Measurements from ENCODE around the gene C1orf50. TPM values are rescaled to one million over a fixed set of nuclear protein-coding genes. Genes with fewer than 3 reads are reported as not detected.
A peak's percentile ranks its signal among the peaks of the same experiment; 100 is the strongest.
"Not testable (repeated sequence)": the region's sequence is repeated elsewhere in the genome, so short reads cannot be mapped to it uniquely, and the experiment has no call there.

Gene C1orf50
- total RNA-seq (4.5 and 7.3 TPM in 2 replicates), polyA plus RNA-seq (18.5 and 22.1 TPM in 2 replicates)

DNA sequence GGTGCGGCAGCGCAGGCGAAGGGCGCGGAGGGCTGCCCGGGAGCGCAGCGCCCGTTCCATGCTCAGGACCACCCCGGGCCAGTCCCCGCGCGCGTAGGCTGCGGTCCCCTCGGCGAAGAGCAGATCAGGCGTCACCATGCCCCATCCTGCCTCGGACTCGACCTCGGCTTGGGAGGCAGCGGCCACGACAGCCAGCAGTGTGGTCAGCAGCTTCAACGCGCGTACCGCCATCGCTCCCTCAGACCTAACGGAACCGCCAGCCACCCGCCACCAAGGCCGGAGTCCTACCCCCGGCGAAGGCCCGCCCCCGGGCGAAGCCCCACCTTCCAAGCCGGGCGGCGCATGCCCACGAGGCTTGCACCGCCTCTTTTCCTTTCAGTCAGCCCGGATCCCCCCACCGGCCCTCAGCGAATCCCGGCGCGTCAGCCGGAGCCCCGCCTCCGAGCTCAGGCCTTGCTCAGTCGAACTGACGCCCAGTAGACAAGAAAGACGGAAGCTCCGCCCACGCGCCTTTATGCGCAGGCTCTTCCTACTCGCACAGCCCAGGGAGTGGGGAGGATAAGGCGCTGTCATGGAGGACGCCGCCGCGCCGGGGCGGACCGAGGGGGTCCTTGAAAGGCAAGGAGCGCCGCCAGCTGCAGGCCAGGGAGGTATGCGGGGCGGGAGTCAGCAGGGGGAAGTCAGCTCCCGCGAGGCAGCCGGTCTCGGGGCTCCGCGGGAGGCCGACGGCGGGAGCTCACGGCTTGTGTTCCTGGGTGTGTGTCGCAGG lies at the start of gene C1orf50, which contains the start of gene P3H1:
C1orf50 (plus strand) TSS at position 509 of the 769 bp plus-strand sequence; CDS start at position 572, 63 bp downstream.
P3H1 (minus strand) TSS at position 288 of the 769 bp plus-strand sequence; CDS start at position 231, 57 bp downstream.
- Histone ChIP-seq H3K27me3 (no peaks in the 10 kb centered on the region), H3K4me1 (ENCODE audit: low read depth) (peaks cover 17% of the 10 kb centered on the region), H3K36me3 (peaks cover 3% of the 10 kb centered on the region), H3K4me3 (peak within 1 kb of the TSS; percentile 58), H3K9me3 (ENCODE audit: low read depth) (no peaks in the 10 kb centered on the region), H3K27ac (peak within 1 kb of the TSS; percentile 81)
- TF ChIP-seq, protein P1, sequence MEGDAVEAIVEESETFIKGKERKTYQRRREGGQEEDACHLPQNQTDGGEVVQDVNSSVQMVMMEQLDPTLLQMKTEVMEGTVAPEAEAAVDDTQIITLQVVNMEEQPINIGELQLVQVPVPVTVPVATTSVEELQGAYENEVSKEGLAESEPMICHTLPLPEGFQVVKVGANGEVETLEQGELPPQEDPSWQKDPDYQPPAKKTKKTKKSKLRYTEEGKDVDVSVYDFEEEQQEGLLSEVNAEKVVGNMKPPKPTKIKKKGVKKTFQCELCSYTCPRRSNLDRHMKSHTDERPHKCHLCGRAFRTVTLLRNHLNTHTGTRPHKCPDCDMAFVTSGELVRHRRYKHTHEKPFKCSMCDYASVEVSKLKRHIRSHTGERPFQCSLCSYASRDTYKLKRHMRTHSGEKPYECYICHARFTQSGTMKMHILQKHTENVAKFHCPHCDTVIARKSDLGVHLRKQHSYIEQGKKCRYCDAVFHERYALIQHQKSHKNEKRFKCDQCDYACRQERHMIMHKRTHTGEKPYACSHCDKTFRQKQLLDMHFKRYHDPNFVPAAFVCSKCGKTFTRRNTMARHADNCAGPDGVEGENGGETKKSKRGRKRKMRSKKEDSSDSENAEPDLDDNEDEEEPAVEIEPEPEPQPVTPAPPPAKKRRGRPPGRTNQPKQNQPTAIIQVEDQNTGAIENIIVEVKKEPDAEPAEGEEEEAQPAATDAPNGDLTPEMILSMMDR (IDR thresholded peaks at IDR 0.05; ENCODE audit: low read depth, low read length) = no peak
- peak; percentile 99 to 100 for DNase-seq (ENCODE audit: low read depth in 1 of 2, low spot score in 1 of 2)

DNA sequence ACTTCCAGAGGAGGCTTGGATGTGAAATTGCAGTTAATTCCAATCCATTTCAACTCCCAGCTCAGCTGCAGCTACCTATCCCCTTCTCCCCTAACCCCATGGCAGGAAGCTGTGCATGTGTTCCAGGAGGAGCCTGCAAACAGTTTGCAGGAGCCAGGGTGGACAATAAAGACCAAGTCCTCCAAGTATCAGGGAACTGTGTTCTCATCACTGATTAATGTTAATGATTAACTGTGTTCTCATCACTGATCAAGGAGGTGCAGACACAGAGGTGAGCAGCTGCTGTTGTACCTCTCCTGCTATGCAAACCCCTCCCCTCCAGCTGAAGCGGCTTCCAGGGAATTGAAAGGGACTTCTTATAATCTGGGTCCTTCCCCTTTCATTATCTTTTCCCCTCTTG lies 46.2 kb upstream of the C1orf50 start:
- H3K36me3 ChIP-seq = no peaks in the 10 kb centered on the region

DNA sequence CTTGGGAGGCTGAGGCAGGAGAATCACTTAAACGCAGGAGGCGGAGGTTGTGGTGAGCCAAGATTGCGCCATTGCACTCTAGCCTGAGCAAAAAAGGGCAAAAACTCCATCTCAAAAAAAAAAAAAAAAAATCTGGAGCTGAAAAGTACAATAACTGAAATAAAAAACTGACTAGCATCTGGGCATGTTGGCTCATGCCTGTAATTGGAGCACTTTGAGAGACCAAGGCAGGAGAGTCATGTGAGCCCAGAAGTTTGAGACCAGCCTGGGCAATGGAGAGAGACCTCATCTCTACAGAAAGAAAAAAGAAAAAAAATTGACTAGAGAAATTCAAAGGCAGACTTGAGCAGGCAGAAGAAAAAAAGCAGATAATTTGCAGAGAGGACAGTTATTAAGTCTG lies 45.1 kb upstream of the C1orf50 start:
- H3K36me3 ChIP-seq = no peaks in the 10 kb centered on the region
- H3K27me3 ChIP-seq = no peaks in the 10 kb centered on the region
- H3K9me3 ChIP-seq (ENCODE audit: low read depth) = no peaks in the 10 kb centered on the region
- DNase-seq (ENCODE audit: low read depth in 1 of 2, low spot score in 1 of 2) = no peak
- H3K27ac ChIP-seq = no peak overlapping the region
- TF ChIP-seq, protein P1 (IDR thresholded peaks at IDR 0.05; ENCODE audit: low read depth, low read length) = no peak
- no peak overlapping the region for H3K4me3 ChIP-seq
- no peaks in the 10 kb centered on the region for H3K4me1 ChIP-seq (ENCODE audit: low read depth)

More for the DNA sequence above, 46.2 kb upstream of the C1orf50 start:
- TF ChIP-seq, protein P1 (IDR thresholded peaks at IDR 0.05; ENCODE audit: low read depth, low read length) = no peak
- H3K27me3 ChIP-seq = no peaks in the 10 kb centered on the region
- no peak overlapping the region for H3K27ac ChIP-seq
- no peak for DNase-seq (ENCODE audit: low read depth in 1 of 2, low spot score in 1 of 2)
- no peak overlapping the region for H3K4me3 ChIP-seq
- no peaks in the 10 kb centered on the region for H3K9me3 ChIP-seq (ENCODE audit: low read depth)
- H3K4me1 ChIP-seq (ENCODE audit: low read depth) = no peaks in the 10 kb centered on the region

DNA sequence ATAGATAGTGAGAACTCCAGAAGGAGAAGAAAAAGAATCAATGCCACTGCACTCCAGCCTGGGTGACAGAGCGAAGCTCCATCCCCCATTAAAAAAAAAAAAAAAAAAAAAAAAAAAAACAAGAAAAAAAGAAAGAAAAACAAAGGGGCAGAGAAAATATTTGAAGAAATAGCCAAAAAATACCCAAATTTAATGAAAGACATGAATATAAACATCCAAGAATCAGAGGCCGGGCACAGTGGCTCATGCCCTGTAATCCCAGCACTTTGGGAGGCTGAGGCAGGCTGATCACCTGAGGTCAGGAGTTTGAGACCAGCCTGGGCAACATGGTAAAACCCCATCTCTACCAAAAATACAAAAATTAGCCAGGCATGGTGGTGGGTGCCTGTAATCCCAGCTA lies 44.6 kb upstream of the C1orf50 start:
- not testable (repeated sequence) for DNase-seq (ENCODE audit: low read depth in 1 of 2, low spot score in 1 of 2); H3K27ac ChIP-seq; H3K36me3 ChIP-seq; H3K9me3 ChIP-seq (ENCODE audit: low read depth); H3K27me3 ChIP-seq; H3K4me1 ChIP-seq (ENCODE audit: low read depth); H3K4me3 ChIP-seq

DNA sequence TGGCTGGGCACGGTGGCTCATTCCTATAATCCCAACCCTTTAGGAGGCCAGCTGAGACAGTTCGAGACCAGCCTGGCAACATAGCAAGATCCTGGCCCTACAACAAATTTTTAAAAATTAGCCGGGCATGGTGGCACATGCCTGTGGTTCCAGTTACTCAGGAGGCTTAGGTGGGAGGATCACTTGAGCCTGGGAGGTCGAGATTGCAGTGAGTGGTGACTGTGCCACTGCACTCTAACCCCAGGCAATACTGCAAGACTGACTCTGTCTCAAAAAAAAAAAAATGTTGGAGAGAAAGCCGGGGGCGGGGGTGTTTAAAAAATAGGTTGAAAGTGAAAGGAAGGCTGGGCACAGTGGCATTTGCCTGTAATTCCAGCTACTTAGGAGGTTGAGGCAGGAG lies 43.5 kb upstream of the C1orf50 start:
- no peaks in the 10 kb centered on the region for H3K9me3 ChIP-seq (ENCODE audit: low read depth)
- H3K27ac ChIP-seq = no peak overlapping the region
- no peaks in the 10 kb centered on the region for H3K4me1 ChIP-seq (ENCODE audit: low read depth)
- DNase-seq (ENCODE audit: low read depth in 1 of 2, low spot score in 1 of 2) = peak in 1 of 2 donors; percentile 6
- TF ChIP-seq, protein P1 (IDR thresholded peaks at IDR 0.05; ENCODE audit: low read depth, low read length) = no peak
- H3K36me3 ChIP-seq = no peaks in the 10 kb centered on the region
- no peak overlapping the region for H3K4me3 ChIP-seq
- H3K27me3 ChIP-seq = no peaks in the 10 kb centered on the region

DNA sequence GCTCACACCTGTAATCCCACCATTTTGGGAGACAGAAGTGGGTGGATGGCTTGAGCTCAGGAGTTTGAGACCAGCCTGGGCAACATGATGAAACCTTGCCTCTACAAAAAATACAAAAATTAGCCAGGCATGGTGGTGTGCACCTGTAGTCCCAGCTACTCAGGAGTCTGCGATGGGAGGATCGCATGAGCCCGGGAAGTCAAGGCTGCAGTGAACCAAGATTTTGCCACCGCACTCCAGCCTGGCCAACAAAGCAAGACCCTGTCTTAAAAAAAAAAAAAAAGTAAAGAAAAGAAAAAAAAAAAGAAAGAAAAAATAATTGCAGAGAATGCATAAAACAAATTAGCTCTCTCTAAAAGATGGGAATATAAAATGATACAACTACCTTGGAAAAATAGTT lies 41.2 kb upstream of the C1orf50 start:
- not testable (repeated sequence) for H3K4me3 ChIP-seq; H3K27me3 ChIP-seq; H3K27ac ChIP-seq; H3K9me3 ChIP-seq (ENCODE audit: low read depth); H3K4me1 ChIP-seq (ENCODE audit: low read depth); DNase-seq (ENCODE audit: low read depth in 1 of 2, low spot score in 1 of 2); H3K36me3 ChIP-seq
